SH-SY5Y (cell line): Measurements from ENCODE around the gene ADGRA1.

ENCODE experiments used
- GATA2 ChIP-seq: IDR thresholded peaks from 2 replicates; pipeline ENCODE4 v1.6.1; 2011; ENCODE audit warnings: mild to moderate bottlenecking, low read depth, low read length
- GATA3 ChIP-seq: IDR thresholded peaks from 2 replicates; pipeline ENCODE4 v1.6.1; 2011; ENCODE audit warnings: low read depth, mild to moderate bottlenecking, low read length, moderate library complexity

DNA sequence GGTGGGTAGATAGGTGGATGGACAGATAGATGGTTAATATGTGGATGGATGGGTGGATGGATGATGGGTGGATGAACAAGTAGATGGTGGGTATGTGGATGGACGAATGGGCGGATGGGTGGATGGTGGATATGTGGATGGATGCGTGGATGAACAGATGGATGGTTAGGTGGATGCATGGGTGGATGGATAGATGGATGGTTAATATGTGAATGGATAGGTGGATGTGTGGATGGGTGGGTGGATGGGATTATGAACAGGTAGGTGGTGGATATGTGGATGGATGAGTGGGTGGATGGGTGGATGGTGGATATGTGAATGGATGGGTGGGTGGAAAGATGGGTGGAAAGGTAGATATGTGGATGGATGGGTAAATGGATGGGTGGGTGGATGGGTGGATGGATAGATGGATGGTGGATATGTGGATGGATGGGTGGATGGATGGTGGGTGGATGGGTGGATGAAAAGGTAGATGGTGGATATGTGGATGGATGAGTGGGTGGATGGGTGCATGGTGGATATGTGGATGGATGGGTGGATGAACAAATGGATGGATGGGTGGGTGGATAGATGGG lies 87.1 kb downstream of the ADGRA1 start:
- TF ChIP-seq GATA2 (no peak), GATA3 (no peak)
